WTC11 (cell line): ENCODE results near the gene RBM15. TPM values are rescaled to one million over a fixed set of nuclear protein-coding genes. Genes with fewer than 3 reads are reported as not detected.

Experiments used
- total RNA-seq: library from RNA; stranded (reverse); gene quantifications from 3 replicates; pipeline ENCODE4 v1.2.3, GENCODE V29; 2021

The RBM15 gene
- total RNA-seq, 1 experiment from 2014 or later, result 50.6 TPM

Other genes with a start within 250 kb of the RBM15 start
- 0.11 TPM in 1 of 3 replicates, not detected in the others for gene UBL4B, start 226.9 kb upstream of the RBM15 start, total RNA-seq
- gene SLC6A17, start 188.9 kb upstream of the RBM15 start, total RNA-seq, result 0.09 to 0.24 TPM (median 0.16 TPM) in 3 replicates
- gene KCNC4, start 129.1 kb upstream of the RBM15 start, total RNA-seq, result 19.9 to 21.9 TPM (median 21.9 TPM) in 3 replicates
- 0.11 to 0.30 TPM (median 0.28 TPM) in 3 replicates for gene SLC16A4, start 51.6 kb downstream of the RBM15 start, total RNA-seq
- gene LAMTOR5, start 68.3 kb downstream of the RBM15 start, total RNA-seq, result 76.0 to 106 TPM (median 93.0 TPM) in 3 replicates
- gene PROK1, start 111.8 kb downstream of the RBM15 start, total RNA-seq, result not detected in 3 replicates
- not detected in 3 replicates for gene KCNA10, start 179.8 kb downstream of the RBM15 start, total RNA-seq